K562 (cell line): Measurements from ENCODE around the gene ARL6IP4. TPM values are rescaled to one million over a fixed set of nuclear protein-coding genes. Genes with fewer than 3 reads are reported as not detected.

Experiments
- ATAC-seq: fragments of 200-7000 bp; cut with Tn5 transposase; 3 replicates; pipeline ENCODE4 v1.9.1; 2020; ENCODE audit warnings: moderate library complexity
- BruUV-seq: library from RNA; stranded (reverse); fragments of 400-500 nt; replicated peaks from 2 replicates; lab custom pipeline; 2021; lab: Mats Ljungman, UMichigan
- CTCF ChIA-PET: fragments of 300-600 bp; formaldehyde crosslinking; extraction: SDS; loops from one replicate; lab custom pipeline; 2021; ENCODE audit warnings: low intra/inter-chr PET ratio; lab: Yijun Ruan, JAX
- POLR2A ChIA-PET: fragments of 300-600, 350-650 bp; sonication (Branson Sonifier 250); formaldehyde crosslinking; extraction: SDS; loops from one replicate; lab custom pipeline; 2021; ENCODE audit warnings: antibody characterized with exemption, inconsistent platforms; lab: Yijun Ruan, JAX
- DNase-seq, 4 experiments: peaks; one replicate each; pipeline versions ENCODE4 v3.0.0 to v3.0.0-alpha.2; 2011 to 2018; ENCODE audit warnings: low spot score in 3 of 4, mixed read lengths in 3 of 4; ENCODE audit errors: extremely low read depth in 1 of 4
- FAIRE-seq: peaks from 2 replicates; lab custom pipeline; 2011; peaks lifted over from hg19 to GRCh38; lab: Jason Lieb, UNC
- H2AFZ ChIP-seq: 2 replicates; pipeline ENCODE4 v1.6.0; 2011; ENCODE audit warnings: low read depth, low read length, control low read depth, inconsistent platforms
- H3K27ac ChIP-seq: fragments of 200-600 bp; 3 replicates; pipeline ENCODE4 v1.8.0; 2011; ENCODE audit warnings: low read depth, mild to moderate bottlenecking, control low read depth, inconsistent platforms, low read length, moderate library complexity, mixed read lengths; ENCODE audit errors: extremely low read depth
- H3K27me3 ChIP-seq, 2 experiments: fragments of 300-600 bp in 1 of 2; 2 replicates in 1 of 2; 3 replicates in 1 of 2; pipeline versions ENCODE4 v1.6.0 to v1.8.0; 2011; ENCODE audit warnings: inconsistent platforms in 2 of 2, low read length in 2 of 2, mild to moderate bottlenecking in 1 of 2, mixed read lengths in 1 of 2, moderate library complexity in 1 of 2; ENCODE audit not compliant: control insufficient read depth in 2 of 2, insufficient read depth in 2 of 2
- H3K36me3 ChIP-seq: fragments of 300-600 bp; 3 replicates; pipeline ENCODE4 v1.8.0; 2011; ENCODE audit warnings: mild to moderate bottlenecking, low read length, inconsistent platforms; ENCODE audit not compliant: control insufficient read depth, insufficient read depth
- H3K4me1 ChIP-seq, 2 experiments: fragments of 200-600 bp in 1 of 2; replicated peaks in 1 of 2; 2 replicates in 1 of 2; 3 replicates in 1 of 2; pipeline versions ENCODE4 v1.5.1 to v1.8.0; 2011; ENCODE audit warnings: inconsistent platforms in 2 of 2, low read length in 2 of 2, mild to moderate bottlenecking in 1 of 2, mixed read lengths in 1 of 2, moderate library complexity in 1 of 2; ENCODE audit not compliant: control insufficient read depth in 2 of 2, insufficient read depth in 2 of 2
- H3K4me2 ChIP-seq: 2 replicates; pipeline ENCODE4 v1.6.1; 2011; ENCODE audit warnings: low read length, control low read depth, inconsistent platforms, mixed read lengths; ENCODE audit not compliant: insufficient read depth
- H3K4me3 ChIP-seq: fragments of 200-600 bp; sonication (generic), shearing (Covaris generic); 2 replicates; pipeline ENCODE4 v1.5.1; 2016; ENCODE audit warnings: control low read depth, inconsistent platforms
- H3K79me2 ChIP-seq: fragments of 200-600 bp; 3 replicates; pipeline ENCODE4 v1.8.0; 2011; ENCODE audit warnings: low read length, inconsistent platforms; ENCODE audit not compliant: control insufficient read depth, insufficient read depth
- H3K9ac ChIP-seq, 2 experiments: 2 replicates each; pipeline versions ENCODE4 v1.6.0 to v1.6.1; 2011; ENCODE audit warnings: low read depth in 2 of 2, low read length in 2 of 2, control low read depth in 1 of 2, inconsistent platforms in 1 of 2, mild to moderate bottlenecking in 1 of 2, mixed read lengths in 1 of 2; ENCODE audit not compliant: insufficient read depth in 1 of 2
- H3K9me1 ChIP-seq: one replicate; pipeline ENCODE4 v1.6.0; 2011; ENCODE audit warnings: inconsistent platforms, mild to moderate bottlenecking, low read length, moderate library complexity; ENCODE audit not compliant: control insufficient read depth, insufficient read depth
- H3K9me3 ChIP-seq: replicated peaks from 2 replicates; pipeline ENCODE4 v1.5.1; 2011; ENCODE audit warnings: low read depth, low read length, inconsistent platforms; ENCODE audit not compliant: control insufficient read depth, insufficient read depth
- H4K20me1 ChIP-seq: replicated peaks from 2 replicates; pipeline ENCODE4 v1.6.1; 2011; ENCODE audit warnings: low read length, inconsistent platforms, mixed read lengths; ENCODE audit not compliant: control insufficient read depth, insufficient read depth
- whole genome bisulfite sequencing: fragments of 100-300 bp; shearing (Covaris generic); methylation state at CpG from one replicate; pipeline ENCODE4 v1.1.6; 2016; ENCODE audit warnings: low coverage, mixed read lengths; ENCODE audit not compliant: insufficient coverage; ENCODE audit errors: missing lambda C conversion rate; 5-methylcytosine and 5-hydroxymethylcytosine counted together
- in situ Hi-C: fragments of 300-500 bp; cut with MboI; formaldehyde crosslinking; loops from 4 replicates; pipeline ENCODE4 v1.15.0; 2018; ENCODE audit warnings: inconsistent platforms, mixed read lengths
- intact Hi-C: fragments of 100-400 bp; cut with micrococcal nuclease; formaldehyde crosslinking; loops from 2 replicates; pipeline ENCODE4 v1.14.2; 2022
- polyA plus RNA-seq, 8 experiments: library from polyadenylated mRNA; depleted of rRNA in 4 of 8; stranded (reverse) in 5 of 8; unstranded in 3 of 8; fragments of >200 nt; fragmentation: Nextera tagmentation in 2 of 8; fragmentation: Illumina TruSeq in 1 of 8; extraction: Ambion mirVana in 2 of 8; extraction: Trizol in 1 of 8; gene quantifications; 2 replicates each; pipeline versions ENCODE4 v1.2.1 to v1.2.3, GENCODE V29; 2011 to 2014; ENCODE audit warnings: inconsistent platforms in 1 of 8, missing spikeins in 1 of 8
- total RNA-seq, 7 experiments: library from RNA; depleted of rRNA in 6 of 7; stranded (reverse); fragments of >200 nt in 6 of 7; fragmentation: Illumina TruSeq in 2 of 7; extraction: Trizol in 2 of 7; gene quantifications; 2 replicates each; pipeline versions ENCODE4 v1.2.1 to v1.2.3, GENCODE V29; 2011 to 2021; ENCODE audit warnings: low replicate concordance in 1 of 7
- TF ChIP-seq, protein P1 (sequence below): sonication (generic); formaldehyde crosslinking; IDR thresholded peaks from 2 replicates; pipeline ENCODE4 v1.8.0; 2022; ENCODE audit warnings: mild to moderate bottlenecking, missing genetic modification reagents
- TF ChIP-seq, protein P2 (sequence below): sonication (generic); formaldehyde crosslinking; IDR thresholded peaks from 2 replicates; pipeline ENCODE4 v1.8.1; 2023; ENCODE audit warnings: mild to moderate bottlenecking, missing genetic modification reagents
- TF ChIP-seq, protein P3 (sequence below): fragments of 450-650 bp; IDR thresholded peaks from 2 replicates; pipeline ENCODE4 v1.6.1; 2016; ENCODE audit warnings: mild to moderate bottlenecking, moderate library complexity

Gene ARL6IP4
- total and polyA plus RNA-seq, 9 of the 15 experiments (the other 6 are each of a cell fraction or from before 2014, with no cell fraction given): 2.4 to 255 (median 151) TPM

DNA sequence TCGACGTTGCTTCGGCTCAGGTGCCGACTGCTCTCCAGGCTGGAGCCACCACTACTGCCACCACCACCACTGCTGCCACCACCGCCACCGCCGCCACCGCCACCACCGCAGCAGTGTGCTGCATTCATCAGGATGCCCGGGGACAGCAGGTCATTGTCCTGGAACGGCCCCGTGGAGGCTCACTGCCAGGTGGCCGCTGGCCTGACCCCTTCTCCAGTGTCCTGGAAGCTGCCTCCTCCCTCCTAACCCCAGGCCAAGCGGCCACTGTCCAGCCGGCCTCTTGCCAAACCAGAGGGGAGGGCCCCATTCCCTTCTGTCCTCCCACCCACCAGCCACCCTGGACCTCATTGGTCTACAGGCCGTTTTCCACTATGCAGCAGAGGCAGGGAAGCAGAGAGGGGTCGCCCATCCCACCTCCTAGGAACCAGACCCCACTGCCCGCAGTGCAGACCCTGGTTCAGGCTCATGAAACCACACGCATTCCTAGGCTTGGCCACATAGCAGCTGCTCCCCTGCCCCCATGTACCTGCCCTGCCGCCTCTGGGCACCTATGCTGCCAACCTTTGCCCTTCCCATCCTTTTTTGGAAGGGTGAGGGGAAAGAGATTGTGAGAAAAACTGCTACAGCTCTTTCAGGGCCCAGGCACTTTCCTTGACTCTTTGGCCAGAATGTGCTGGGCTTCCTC, 15.2 kb downstream of the ARL6IP4 start:
- BruUV-seq: no TSS peak
- DNase-seq (no peak), FAIRE-seq (no peak)
- H3K4me2 ChIP-seq: no peak overlapping the region
- intact Hi-C loops (no loop called here), in situ Hi-C loops (no loop called here)
- WGBS: 71% methylated on average over 16 of the region's 20 CpGs
- CTCF ChIA-PET: no interaction called here
- H3K79me2 ChIP-seq: no peaks in the 10 kb centered on the region
- H3K9me3 ChIP-seq: no peaks in the 10 kb centered on the region
- peaks cover 12 to 48% of the 10 kb centered on the region in 2 experiments for H3K4me1 ChIP-seq
- H3K27me3 ChIP-seq: no peaks in the 10 kb centered on the region
- POLR2A ChIA-PET: no interaction called here
- no peaks in the 10 kb centered on the region for H3K9me1 ChIP-seq
- H3K9ac ChIP-seq: peak overlapping the region in 1 of 2 experiments; percentile 33; a peak in 1 of 4 replicates
- TF ChIP-seq, protein P1, sequence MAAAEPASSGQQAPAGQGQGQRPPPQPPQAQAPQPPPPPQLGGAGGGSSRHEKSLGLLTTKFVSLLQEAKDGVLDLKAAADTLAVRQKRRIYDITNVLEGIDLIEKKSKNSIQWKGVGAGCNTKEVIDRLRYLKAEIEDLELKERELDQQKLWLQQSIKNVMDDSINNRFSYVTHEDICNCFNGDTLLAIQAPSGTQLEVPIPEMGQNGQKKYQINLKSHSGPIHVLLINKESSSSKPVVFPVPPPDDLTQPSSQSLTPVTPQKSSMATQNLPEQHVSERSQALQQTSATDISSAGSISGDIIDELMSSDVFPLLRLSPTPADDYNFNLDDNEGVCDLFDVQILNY (CRISPR knock-in tag): no peak
- TF ChIP-seq, protein P2, sequence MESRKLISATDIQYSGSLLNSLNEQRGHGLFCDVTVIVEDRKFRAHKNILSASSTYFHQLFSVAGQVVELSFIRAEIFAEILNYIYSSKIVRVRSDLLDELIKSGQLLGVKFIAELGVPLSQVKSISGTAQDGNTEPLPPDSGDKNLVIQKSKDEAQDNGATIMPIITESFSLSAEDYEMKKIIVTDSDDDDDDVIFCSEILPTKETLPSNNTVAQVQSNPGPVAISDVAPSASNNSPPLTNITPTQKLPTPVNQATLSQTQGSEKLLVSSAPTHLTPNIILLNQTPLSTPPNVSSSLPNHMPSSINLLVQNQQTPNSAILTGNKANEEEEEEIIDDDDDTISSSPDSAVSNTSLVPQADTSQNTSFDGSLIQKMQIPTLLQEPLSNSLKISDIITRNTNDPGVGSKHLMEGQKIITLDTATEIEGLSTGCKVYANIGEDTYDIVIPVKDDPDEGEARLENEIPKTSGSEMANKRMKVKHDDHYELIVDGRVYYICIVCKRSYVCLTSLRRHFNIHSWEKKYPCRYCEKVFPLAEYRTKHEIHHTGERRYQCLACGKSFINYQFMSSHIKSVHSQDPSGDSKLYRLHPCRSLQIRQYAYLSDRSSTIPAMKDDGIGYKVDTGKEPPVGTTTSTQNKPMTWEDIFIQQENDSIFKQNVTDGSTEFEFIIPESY (CRISPR knock-in tag): 0 out of 2 replicates have a peak, but pooled peaks have one; percentile 20
- TF ChIP-seq, protein P3, sequence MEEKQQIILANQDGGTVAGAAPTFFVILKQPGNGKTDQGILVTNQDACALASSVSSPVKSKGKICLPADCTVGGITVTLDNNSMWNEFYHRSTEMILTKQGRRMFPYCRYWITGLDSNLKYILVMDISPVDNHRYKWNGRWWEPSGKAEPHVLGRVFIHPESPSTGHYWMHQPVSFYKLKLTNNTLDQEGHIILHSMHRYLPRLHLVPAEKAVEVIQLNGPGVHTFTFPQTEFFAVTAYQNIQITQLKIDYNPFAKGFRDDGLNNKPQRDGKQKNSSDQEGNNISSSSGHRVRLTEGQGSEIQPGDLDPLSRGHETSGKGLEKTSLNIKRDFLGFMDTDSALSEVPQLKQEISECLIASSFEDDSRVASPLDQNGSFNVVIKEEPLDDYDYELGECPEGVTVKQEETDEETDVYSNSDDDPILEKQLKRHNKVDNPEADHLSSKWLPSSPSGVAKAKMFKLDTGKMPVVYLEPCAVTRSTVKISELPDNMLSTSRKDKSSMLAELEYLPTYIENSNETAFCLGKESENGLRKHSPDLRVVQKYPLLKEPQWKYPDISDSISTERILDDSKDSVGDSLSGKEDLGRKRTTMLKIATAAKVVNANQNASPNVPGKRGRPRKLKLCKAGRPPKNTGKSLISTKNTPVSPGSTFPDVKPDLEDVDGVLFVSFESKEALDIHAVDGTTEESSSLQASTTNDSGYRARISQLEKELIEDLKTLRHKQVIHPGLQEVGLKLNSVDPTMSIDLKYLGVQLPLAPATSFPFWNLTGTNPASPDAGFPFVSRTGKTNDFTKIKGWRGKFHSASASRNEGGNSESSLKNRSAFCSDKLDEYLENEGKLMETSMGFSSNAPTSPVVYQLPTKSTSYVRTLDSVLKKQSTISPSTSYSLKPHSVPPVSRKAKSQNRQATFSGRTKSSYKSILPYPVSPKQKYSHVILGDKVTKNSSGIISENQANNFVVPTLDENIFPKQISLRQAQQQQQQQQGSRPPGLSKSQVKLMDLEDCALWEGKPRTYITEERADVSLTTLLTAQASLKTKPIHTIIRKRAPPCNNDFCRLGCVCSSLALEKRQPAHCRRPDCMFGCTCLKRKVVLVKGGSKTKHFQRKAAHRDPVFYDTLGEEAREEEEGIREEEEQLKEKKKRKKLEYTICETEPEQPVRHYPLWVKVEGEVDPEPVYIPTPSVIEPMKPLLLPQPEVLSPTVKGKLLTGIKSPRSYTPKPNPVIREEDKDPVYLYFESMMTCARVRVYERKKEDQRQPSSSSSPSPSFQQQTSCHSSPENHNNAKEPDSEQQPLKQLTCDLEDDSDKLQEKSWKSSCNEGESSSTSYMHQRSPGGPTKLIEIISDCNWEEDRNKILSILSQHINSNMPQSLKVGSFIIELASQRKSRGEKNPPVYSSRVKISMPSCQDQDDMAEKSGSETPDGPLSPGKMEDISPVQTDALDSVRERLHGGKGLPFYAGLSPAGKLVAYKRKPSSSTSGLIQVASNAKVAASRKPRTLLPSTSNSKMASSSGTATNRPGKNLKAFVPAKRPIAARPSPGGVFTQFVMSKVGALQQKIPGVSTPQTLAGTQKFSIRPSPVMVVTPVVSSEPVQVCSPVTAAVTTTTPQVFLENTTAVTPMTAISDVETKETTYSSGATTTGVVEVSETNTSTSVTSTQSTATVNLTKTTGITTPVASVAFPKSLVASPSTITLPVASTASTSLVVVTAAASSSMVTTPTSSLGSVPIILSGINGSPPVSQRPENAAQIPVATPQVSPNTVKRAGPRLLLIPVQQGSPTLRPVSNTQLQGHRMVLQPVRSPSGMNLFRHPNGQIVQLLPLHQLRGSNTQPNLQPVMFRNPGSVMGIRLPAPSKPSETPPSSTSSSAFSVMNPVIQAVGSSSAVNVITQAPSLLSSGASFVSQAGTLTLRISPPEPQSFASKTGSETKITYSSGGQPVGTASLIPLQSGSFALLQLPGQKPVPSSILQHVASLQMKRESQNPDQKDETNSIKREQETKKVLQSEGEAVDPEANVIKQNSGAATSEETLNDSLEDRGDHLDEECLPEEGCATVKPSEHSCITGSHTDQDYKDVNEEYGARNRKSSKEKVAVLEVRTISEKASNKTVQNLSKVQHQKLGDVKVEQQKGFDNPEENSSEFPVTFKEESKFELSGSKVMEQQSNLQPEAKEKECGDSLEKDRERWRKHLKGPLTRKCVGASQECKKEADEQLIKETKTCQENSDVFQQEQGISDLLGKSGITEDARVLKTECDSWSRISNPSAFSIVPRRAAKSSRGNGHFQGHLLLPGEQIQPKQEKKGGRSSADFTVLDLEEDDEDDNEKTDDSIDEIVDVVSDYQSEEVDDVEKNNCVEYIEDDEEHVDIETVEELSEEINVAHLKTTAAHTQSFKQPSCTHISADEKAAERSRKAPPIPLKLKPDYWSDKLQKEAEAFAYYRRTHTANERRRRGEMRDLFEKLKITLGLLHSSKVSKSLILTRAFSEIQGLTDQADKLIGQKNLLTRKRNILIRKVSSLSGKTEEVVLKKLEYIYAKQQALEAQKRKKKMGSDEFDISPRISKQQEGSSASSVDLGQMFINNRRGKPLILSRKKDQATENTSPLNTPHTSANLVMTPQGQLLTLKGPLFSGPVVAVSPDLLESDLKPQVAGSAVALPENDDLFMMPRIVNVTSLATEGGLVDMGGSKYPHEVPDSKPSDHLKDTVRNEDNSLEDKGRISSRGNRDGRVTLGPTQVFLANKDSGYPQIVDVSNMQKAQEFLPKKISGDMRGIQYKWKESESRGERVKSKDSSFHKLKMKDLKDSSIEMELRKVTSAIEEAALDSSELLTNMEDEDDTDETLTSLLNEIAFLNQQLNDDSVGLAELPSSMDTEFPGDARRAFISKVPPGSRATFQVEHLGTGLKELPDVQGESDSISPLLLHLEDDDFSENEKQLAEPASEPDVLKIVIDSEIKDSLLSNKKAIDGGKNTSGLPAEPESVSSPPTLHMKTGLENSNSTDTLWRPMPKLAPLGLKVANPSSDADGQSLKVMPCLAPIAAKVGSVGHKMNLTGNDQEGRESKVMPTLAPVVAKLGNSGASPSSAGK: no peak
- TF ChIP-seq, all 486 proteins: peak for 1
- H3K4me3 ChIP-seq: no peak overlapping the region
- no peaks in the 10 kb centered on the region for H3K36me3 ChIP-seq
- ATAC-seq: no peak
- H2AFZ ChIP-seq: no peak overlapping the region
- no peaks in the 10 kb centered on the region for H4K20me1 ChIP-seq
- H3K27ac ChIP-seq: no peak overlapping the region
